SH-SY5Y (cell line): ENCODE data around the gene ARHGAP32.

Experiments used
- GATA2 ChIP-seq: IDR thresholded peaks from 2 replicates; pipeline ENCODE4 v1.6.1; 2011; ENCODE audit warnings: mild to moderate bottlenecking, low read depth, low read length
- GATA3 ChIP-seq: IDR thresholded peaks from 2 replicates; pipeline ENCODE4 v1.6.1; 2011; ENCODE audit warnings: low read depth, mild to moderate bottlenecking, low read length, moderate library complexity

Gene ARHGAP32

DNA sequence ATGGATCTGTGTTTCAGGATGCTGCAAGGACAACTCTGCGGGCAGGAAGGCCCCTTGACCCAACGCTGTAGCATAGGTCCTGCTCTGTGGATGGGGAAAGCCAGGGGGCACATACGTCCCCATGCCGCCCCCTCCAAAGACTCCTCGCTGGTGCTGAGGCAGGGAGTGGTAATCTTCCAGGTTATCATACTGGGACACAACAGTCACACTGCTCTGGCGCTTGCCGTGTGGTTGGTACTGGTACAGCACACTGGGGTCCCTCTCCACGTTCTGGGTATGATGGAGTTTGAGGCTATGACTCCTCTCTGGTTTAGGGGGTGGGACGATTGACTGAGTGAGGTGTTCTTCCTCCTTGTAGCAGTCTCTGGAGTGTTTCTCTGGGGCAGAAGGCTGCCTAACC is 223.2 kb downstream of the ARHGAP32 start:
- TF ChIP-seq GATA3 (no peak), GATA2 (no peak)

GRCh38 chr11:128967578-128967977 is 224.5 kb downstream of the ARHGAP32 start:
- TF ChIP-seq GATA3 (no peak), GATA2 (no peak)

- TF ChIP-seq GATA2 (no peak), GATA3 (peak; percentile 46; the same call in 1 of the 2 replicates)
These were observed 226.6 kb downstream of the ARHGAP32 start for GRCh38 chr11:128965485-128965884.

DNA sequence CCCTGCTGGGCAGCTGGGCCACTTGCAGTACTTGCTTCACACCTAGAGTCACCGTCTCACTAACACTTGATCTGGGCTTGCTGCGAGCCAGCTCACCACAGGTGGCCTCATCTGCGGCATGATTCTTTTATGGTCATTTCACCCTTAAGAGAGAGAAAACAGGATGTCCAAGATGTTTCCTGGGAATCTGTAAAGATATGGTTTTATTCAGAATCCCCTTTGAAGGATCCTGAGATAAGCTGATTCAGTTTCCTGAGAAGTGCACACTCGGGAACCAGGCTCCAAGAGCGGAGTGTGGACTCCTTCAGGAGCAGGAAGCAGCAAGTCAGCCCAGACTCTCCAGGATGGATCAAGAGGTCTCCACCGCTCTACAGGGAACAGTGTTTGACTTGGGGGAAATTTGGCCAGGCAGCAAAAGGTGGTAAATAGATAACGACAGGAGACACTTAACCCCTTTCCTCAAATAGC is 227.6 kb downstream of the ARHGAP32 start:
- no peak for TF ChIP-seq GATA3
- no peak for TF ChIP-seq GATA2

GRCh38 chr11:128963744-128964325 is 228.3 kb downstream of the ARHGAP32 start:
- TF ChIP-seq GATA3 (no peak), GATA2 (0 out of 2 replicates have a peak, but pooled peaks have one; percentile 16)

GRCh38 chr11:128962896-128963295 is 229.2 kb downstream of the ARHGAP32 start:
- TF ChIP-seq GATA3: no peak
- TF ChIP-seq GATA2: no peak

DNA sequence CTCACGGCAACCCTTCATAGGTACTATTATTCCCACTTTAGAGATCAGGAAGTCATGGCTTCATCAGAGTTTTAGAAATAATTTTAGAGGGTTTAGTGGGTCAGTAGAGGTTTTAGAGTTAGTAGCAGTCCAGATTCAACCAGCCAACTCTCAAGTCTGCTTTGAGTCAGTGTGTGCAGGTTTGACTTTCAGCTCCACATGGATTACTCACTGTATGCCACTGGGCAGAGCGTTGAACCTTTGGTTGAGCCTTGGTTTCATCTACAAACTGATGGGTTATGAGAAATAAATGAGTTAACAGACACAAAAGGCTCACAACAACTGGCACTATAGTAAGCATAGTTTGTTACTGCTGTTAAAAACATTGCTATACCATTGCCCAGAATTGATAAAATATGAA is 230.5 kb downstream of the ARHGAP32 start:
- TF ChIP-seq GATA2 (no peak), GATA3 (no peak)

GRCh38 chr11:128957202-128957482 is 235.0 kb downstream of the ARHGAP32 start:
- no peak for TF ChIP-seq GATA3
- no peak for TF ChIP-seq GATA2

GRCh38 chr11:128956401-128957201 is 235.5 kb downstream of the ARHGAP32 start:
- TF ChIP-seq GATA3 (no peak), GATA2 (peak; percentile 44; the same call in 1 of the 2 replicates)

- no peak for TF ChIP-seq GATA2
- TF ChIP-seq GATA3: no peak
These were observed 236.5 kb downstream of the ARHGAP32 start for GRCh38 chr11:128955636-128956035.

- TF ChIP-seq GATA2 (no peak), GATA3 (no peak)
These were observed 239.0 kb downstream of the ARHGAP32 start for GRCh38 chr11:128953151-128953550.

DNA sequence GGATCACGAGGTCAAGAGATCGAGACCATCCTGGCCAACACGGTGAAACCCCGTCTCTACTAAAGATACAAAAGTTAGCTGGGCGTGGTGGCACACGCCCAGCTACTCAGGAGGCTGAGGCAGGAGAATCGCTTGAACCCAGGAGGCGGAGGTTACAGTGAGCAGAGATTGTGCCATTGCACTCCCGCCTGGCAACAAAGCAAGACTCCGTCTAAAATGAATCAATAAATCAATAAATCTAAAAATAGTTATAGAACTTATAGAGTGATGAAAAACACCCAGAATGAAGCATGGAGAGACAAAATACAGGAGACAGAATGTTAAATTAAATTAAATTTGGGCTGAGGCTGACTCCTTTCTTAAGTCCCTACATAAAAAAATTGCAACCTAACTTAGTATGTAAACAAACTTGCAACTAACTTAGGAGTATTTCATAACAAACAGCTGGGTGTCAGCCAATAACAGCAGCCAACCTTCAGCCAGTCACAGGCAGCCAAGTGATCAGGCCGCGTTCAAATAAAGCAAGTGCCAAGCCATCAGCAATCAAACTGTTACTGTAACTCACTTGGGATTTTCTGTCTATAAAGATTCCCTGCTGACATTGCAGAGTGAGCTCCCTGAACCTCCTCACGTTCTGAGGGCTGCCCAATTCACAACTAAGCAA is 242.2 kb downstream of the ARHGAP32 start:
- TF ChIP-seq GATA3 (no peak), GATA2 (no peak)

DNA sequence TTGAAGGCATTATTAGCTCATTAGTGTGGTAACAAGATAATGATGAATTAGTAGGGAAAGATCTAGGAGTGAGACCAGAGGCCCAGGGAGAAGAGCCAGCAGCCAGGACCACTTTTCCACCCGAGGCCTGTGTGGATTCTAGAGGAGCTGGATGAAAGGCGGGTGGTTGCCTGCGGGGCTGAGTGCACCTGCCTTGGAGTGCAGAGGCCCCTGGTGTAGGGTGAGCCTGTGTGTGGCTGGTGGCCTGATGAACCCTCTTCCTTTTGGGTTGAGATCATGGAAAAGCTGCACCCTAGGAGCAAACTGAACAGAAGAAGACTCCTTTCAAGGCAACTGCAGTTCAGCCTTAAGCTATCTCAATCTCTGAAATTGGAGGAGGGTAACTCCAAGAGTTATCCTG is 243.5 kb downstream of the ARHGAP32 start:
- no peak for TF ChIP-seq GATA2
- TF ChIP-seq GATA3: no peak

DNA sequence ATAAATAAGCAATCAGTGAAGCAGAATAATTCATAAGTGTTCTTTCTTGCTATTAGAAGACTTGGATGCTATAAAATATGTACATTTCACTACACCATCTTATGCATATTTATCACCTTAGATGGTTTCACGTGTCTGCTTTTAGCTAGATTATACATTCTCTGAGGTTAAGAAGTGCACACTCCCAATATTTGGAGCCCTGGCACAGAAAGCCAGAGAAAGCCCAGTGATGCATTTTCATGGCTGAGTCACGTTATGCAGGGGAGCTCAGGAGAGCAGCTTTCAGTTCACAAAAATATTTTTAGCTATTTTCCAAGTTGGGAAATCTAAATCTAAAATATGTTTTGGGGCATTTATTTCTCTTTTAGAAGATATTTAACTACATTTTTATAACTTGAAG is 244.4 kb downstream of the ARHGAP32 start:
- no peak for TF ChIP-seq GATA2
- TF ChIP-seq GATA3: no peak

DNA sequence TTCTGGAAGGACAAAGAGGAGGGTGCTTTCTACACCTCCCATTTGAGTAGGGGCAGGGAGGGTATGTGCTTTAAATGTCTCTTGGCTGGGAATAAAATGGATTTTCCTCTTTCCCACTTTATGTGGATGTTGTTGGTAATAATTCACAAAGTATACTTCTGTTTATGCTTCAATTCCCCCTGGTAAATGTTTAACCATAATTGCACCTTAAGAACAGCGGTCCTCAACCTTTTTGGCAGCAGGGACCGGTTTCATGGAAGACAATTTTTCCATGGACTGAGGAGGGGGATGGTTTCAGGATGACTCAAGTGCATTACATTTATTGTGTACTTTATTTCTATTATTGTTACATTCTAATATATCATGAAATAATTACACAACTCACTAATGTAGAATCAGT is 245.5 kb downstream of the ARHGAP32 start:
- TF ChIP-seq GATA3 (no peak), GATA2 (no peak)
